Panc1 (cell line): ENCODE data around the gene NFATC2. TPM values are rescaled to one million over a fixed set of nuclear protein-coding genes. Genes with fewer than 3 reads are reported as not detected.

Source experiments
- ATAC-seq: fragments of 200-7000 bp; cut with Tn5 transposase; 2 replicates; pipeline ENCODE4 v1.9.1; 2020; ENCODE audit warnings: mild to moderate bottlenecking, moderate library complexity
- BruUV-seq: library from RNA; stranded (reverse); fragments of 400-500 nt; replicated peaks from 2 replicates; lab custom pipeline; 2021; lab: Mats Ljungman, UMichigan
- CTCF ChIA-PET: fragments of 300-600 bp; sonication (Branson Sonifier 250); formaldehyde crosslinking; loops from one replicate; lab custom pipeline; 2022; ENCODE audit warnings: antibody characterized with exemption; lab: Charles Lee
- POLR2A ChIA-PET: fragments of 300-600 bp; sonication (Branson Sonifier 250); formaldehyde crosslinking; loops from one replicate; lab custom pipeline; 2022; ENCODE audit warnings: antibody characterized with exemption; lab: Charles Lee
- DNase-seq: peaks from one replicate; pipeline ENCODE4 v3.0.0-alpha.2; 2010; ENCODE audit warnings: low read depth, low spot score
- H3K27ac ChIP-seq: 2 replicates; pipeline ENCODE4 v1.5.1; 2011; ENCODE audit warnings: mild to moderate bottlenecking, low read length, inconsistent platforms
- H3K27me3 ChIP-seq: fragments of 200-500 bp; sonication (Bioruptor generic); 2 replicates; pipeline ENCODE4 v1.6.0; 2014; ENCODE audit warnings: low read length, inconsistent platforms; ENCODE audit not compliant: control insufficient read depth, insufficient read depth
- H3K36me3 ChIP-seq: fragments of 200-500 bp; sonication (Bioruptor generic); 2 replicates; pipeline ENCODE4 v1.5.1; 2014; ENCODE audit warnings: inconsistent platforms, mild to moderate bottlenecking, low read length, moderate library complexity; ENCODE audit not compliant: control insufficient read depth, insufficient read depth
- H3K4me1 ChIP-seq: 2 replicates; pipeline ENCODE4 v1.5.1; 2011; ENCODE audit warnings: inconsistent platforms, mild to moderate bottlenecking, low read length, moderate library complexity; ENCODE audit not compliant: control insufficient read depth, insufficient read depth
- H3K4me3 ChIP-seq, 2 experiments: 2 replicates each; pipeline ENCODE4 v1.5.1; 2011 to 2012; ENCODE audit warnings: low read depth in 2 of 2, low read length in 2 of 2, mild to moderate bottlenecking in 2 of 2, inconsistent platforms in 1 of 2, moderate library complexity in 1 of 2
- H3K9me3 ChIP-seq: fragments of 200-500 bp; sonication (Bioruptor generic); 2 replicates; pipeline ENCODE4 v1.5.1; 2014; ENCODE audit warnings: low read depth, mild to moderate bottlenecking, inconsistent platforms, low read length, moderate library complexity; ENCODE audit not compliant: control insufficient read depth, insufficient read depth
- POLR2AphosphoS5 ChIP-seq: IDR thresholded peaks from 2 replicates; pipeline ENCODE4 v1.6.1; 2012; ENCODE audit warnings: mild to moderate bottlenecking, low read depth, low read length, moderate library complexity
- SIN3A ChIP-seq: IDR thresholded peaks from 2 replicates; pipeline ENCODE4 v1.6.1; 2012; ENCODE audit warnings: low read depth, mild to moderate bottlenecking, low read length, moderate library complexity, borderline replicate concordance; ENCODE audit not compliant: insufficient read depth
- TCF7L2 ChIP-seq: IDR thresholded peaks from 2 replicates; pipeline ENCODE4 v1.6.1; 2011; ENCODE audit warnings: mild to moderate bottlenecking, low read depth, low read length, inconsistent platforms
- in situ Hi-C: cut with HindIII; loops from 2 replicates; pipeline ENCODE4 v1.10.0; 2016; ENCODE audit warnings: low sequenced_read_pairs, low pct_unique_long_range_greater_than_20kb
- intact Hi-C: fragments of 100-400 bp; cut with micrococcal nuclease; formaldehyde crosslinking; loops from one replicate; pipeline ENCODE4 v1.10.0; 2022; ENCODE audit not compliant: unreplicated experiment
- total RNA-seq: library from RNA; stranded (reverse); gene quantifications from one replicate; pipeline ENCODE4 v1.2.1, GENCODE V29; 2021; ENCODE audit not compliant: unreplicated experiment
- TF ChIP-seq, protein P1 (sequence below): fragments of 450-650 bp; IDR thresholded peaks from 2 replicates; pipeline ENCODE4 v1.5.1; 2017; ENCODE audit warnings: mild to moderate bottlenecking
- TF ChIP-seq, protein P2 (sequence below), 2 experiments: IDR thresholded peaks; 2 replicates each; pipeline ENCODE4 v1.6.1; 2011 to 2012; ENCODE audit warnings: low read depth in 2 of 2, control low read depth in 1 of 2, low read length in 1 of 2, mild to moderate bottlenecking in 1 of 2, moderate library complexity in 1 of 2; ENCODE audit not compliant: insufficient read depth in 1 of 2

The NFATC2 gene
- total RNA-seq, 1 experiment from 2014 or later = 10.6 TPM

DNA sequence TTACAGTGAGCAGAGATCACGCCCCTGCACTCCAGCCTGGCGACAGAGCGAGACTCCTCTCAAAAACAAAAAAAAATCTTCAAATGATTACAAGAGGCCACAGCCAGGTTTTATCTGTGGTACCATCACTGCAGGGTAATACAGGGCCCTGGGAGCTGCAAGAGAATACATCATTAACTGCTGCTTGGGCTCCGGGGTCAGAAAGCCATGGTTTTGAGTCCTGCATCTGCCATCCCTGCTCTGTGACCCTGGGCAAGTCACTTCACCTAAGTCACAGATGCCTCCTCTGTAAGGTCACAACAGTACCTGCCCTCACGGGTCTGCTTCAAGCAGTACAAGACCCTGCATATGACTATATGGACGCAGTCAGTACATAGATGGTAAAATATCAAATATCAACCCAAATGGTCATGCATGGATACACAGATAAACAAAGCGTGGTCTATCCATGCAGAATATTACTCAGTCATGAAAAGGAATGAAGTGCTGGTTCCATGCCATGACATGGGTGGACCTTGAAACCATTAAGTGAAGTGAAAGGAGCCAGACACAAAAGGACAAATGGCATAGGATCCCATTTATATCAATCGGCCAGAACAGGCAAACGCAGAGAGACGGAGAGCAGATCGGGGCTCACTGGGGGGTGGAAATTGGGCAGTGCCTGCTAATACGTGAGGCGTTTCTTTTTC lies 83.6 kb downstream of the NFATC2 start:
- in situ Hi-C loops (no loop called here), intact Hi-C loops (loop anchor here (10.0 kb wide), 1 partner anchor 106 kb away; no protein-coding TSS in a partner anchor)
- peaks cover 4% of the 10 kb centered on the region; the same call in 1 of the 2 replicates for H3K9me3 ChIP-seq
- CTCF ChIA-PET = no interaction called here
- DNase-seq (no peak), ATAC-seq (no peak)
- no TSS peak for BruUV-seq
- no peak overlapping the region for H3K4me3 ChIP-seq
- H3K36me3 ChIP-seq = no peaks in the 10 kb centered on the region
- POLR2A ChIA-PET = no interaction called here
- no peaks in the 10 kb centered on the region for H3K27me3 ChIP-seq
- peaks cover 52% of the 10 kb centered on the region for H3K4me1 ChIP-seq
- TF ChIP-seq TCF7L2 (no peak), SIN3A (no peak), POLR2AphosphoS5 (no peak)
- TF ChIP-seq, protein P1, sequence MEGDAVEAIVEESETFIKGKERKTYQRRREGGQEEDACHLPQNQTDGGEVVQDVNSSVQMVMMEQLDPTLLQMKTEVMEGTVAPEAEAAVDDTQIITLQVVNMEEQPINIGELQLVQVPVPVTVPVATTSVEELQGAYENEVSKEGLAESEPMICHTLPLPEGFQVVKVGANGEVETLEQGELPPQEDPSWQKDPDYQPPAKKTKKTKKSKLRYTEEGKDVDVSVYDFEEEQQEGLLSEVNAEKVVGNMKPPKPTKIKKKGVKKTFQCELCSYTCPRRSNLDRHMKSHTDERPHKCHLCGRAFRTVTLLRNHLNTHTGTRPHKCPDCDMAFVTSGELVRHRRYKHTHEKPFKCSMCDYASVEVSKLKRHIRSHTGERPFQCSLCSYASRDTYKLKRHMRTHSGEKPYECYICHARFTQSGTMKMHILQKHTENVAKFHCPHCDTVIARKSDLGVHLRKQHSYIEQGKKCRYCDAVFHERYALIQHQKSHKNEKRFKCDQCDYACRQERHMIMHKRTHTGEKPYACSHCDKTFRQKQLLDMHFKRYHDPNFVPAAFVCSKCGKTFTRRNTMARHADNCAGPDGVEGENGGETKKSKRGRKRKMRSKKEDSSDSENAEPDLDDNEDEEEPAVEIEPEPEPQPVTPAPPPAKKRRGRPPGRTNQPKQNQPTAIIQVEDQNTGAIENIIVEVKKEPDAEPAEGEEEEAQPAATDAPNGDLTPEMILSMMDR = no peak
- TF ChIP-seq, protein P2, sequence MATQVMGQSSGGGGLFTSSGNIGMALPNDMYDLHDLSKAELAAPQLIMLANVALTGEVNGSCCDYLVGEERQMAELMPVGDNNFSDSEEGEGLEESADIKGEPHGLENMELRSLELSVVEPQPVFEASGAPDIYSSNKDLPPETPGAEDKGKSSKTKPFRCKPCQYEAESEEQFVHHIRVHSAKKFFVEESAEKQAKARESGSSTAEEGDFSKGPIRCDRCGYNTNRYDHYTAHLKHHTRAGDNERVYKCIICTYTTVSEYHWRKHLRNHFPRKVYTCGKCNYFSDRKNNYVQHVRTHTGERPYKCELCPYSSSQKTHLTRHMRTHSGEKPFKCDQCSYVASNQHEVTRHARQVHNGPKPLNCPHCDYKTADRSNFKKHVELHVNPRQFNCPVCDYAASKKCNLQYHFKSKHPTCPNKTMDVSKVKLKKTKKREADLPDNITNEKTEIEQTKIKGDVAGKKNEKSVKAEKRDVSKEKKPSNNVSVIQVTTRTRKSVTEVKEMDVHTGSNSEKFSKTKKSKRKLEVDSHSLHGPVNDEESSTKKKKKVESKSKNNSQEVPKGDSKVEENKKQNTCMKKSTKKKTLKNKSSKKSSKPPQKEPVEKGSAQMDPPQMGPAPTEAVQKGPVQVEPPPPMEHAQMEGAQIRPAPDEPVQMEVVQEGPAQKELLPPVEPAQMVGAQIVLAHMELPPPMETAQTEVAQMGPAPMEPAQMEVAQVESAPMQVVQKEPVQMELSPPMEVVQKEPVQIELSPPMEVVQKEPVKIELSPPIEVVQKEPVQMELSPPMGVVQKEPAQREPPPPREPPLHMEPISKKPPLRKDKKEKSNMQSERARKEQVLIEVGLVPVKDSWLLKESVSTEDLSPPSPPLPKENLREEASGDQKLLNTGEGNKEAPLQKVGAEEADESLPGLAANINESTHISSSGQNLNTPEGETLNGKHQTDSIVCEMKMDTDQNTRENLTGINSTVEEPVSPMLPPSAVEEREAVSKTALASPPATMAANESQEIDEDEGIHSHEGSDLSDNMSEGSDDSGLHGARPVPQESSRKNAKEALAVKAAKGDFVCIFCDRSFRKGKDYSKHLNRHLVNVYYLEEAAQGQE (IDR thresholded peaks at IDR 0.05; ENCODE audit: insufficient read depth in 1 of 2, low read depth in 2 of 2, low read length in 1 of 2) = no peak
- peak overlapping the region; percentile 97 for H3K27ac ChIP-seq

DNA sequence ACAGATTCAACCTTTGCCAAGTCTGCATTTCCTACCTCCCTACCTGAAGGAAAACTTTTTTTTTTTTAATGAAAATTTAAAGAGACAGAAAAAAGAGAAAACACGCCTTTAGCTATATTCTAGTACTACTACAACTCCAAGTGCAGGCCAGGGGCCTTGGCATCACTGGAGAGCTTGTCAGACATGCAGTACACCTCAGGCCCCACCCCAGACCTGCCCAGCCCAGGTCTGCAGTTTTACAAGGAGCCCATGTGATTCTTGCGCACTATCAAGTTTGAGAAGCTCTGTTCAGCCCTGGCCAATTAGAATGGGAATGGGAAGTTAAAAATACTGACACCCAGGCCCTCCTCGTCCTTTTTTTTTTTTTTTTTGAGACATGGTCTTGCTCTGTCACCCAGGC lies 85.0 kb downstream of the NFATC2 start:
- CTCF ChIA-PET = interaction anchor here (0.6 to 0.9 kb wide), 3 partner anchors 12 to 113 kb away, joined by 3 to 4 read pairs (median 3); no protein-coding TSS in a partner anchor
- intact Hi-C loops (loop anchor here (10.0 kb wide), 1 partner anchor 107 kb away; no protein-coding TSS in a partner anchor), in situ Hi-C loops (no loop called here)
- H3K4me1 ChIP-seq = peaks cover 45% of the 10 kb centered on the region
- no peaks in the 10 kb centered on the region for H3K27me3 ChIP-seq
- DNase-seq (no peak), ATAC-seq (no peak; the same call in 1 of the 2 replicates)
- H3K27ac ChIP-seq = peak overlapping the region; percentile 97
- H3K9me3 ChIP-seq = peaks cover 4% of the 10 kb centered on the region; the same call in 1 of the 2 replicates
- TF ChIP-seq, protein P1 = no peak
- TF ChIP-seq TCF7L2 (no peak), POLR2AphosphoS5 (no peak), SIN3A (no peak)
- TF ChIP-seq, protein P2 (IDR thresholded peaks at IDR 0.05; ENCODE audit: insufficient read depth in 1 of 2, low read depth in 2 of 2, low read length in 1 of 2) = no peak
- POLR2A ChIA-PET = interaction anchor here (0.6 to 1.6 kb wide), 2 partner anchors 19 to 106 kb away, joined by 3 to 6 read pairs; no protein-coding TSS in a partner anchor
- no peaks in the 10 kb centered on the region for H3K36me3 ChIP-seq
- no TSS peak for BruUV-seq
- H3K4me3 ChIP-seq = peak overlapping the region in 1 of 2 experiments; percentile 55; a peak in 2 of 4 replicates
